Ishikawa (cell line): ENCODE results near the gene IFNL4.

Experiments used
- EP300 ChIP-seq: IDR thresholded peaks from 2 replicates; pipeline ENCODE4 v1.6.1; 2012; ENCODE audit warnings: borderline replicate concordance
- FOXM1 ChIP-seq: IDR thresholded peaks from 2 replicates; pipeline ENCODE4 v1.6.1; 2012; ENCODE audit warnings: low read depth, borderline replicate concordance
- RAD21 ChIP-seq: IDR thresholded peaks from 2 replicates; pipeline ENCODE4 v1.6.1; 2012; ENCODE audit warnings: low read depth
- TAF1 ChIP-seq: IDR thresholded peaks from 2 replicates; pipeline ENCODE4 v1.6.1; 2012; ENCODE audit warnings: low read depth, mild to moderate bottlenecking
- YY1 ChIP-seq: IDR thresholded peaks from 2 replicates; pipeline ENCODE4 v1.6.1; 2012; ENCODE audit warnings: low read depth
- ZBTB7A ChIP-seq: IDR thresholded peaks from 2 replicates; pipeline ENCODE4 v1.6.1; 2012; ENCODE audit warnings: low read depth
- TF ChIP-seq, protein P1 (sequence below): IDR thresholded peaks from 2 replicates; pipeline ENCODE4 v1.6.1; 2012; ENCODE audit warnings: low read depth, mild to moderate bottlenecking
- TF ChIP-seq, protein P2 (sequence below): IDR thresholded peaks from 2 replicates; pipeline ENCODE4 v1.6.1; 2012

DNA sequence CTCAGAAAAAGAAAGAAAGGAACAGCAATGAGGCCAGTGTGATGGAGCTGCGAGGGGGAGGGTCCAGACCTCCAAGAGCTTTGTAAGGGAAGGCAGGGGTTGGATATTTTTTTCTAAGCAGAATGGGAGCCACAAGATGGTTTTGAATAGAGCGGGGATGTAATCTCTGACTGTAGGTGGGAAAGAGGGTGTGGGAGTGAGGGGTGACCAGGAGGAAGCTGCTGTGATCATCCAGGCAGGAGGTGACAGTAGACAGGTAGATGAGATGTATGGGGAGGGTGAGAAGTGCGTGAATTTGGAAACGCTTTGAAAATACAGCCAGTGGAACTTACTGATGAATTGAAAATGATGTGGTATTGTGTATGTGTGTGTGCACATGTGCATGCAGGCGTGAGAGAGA lies 26.9 kb upstream of the IFNL4 start:
- TF ChIP-seq RAD21 (no peak), YY1 (no peak), TAF1 (no peak), ZBTB7A (no peak), EP300 (no peak), FOXM1 (no peak)
- TF ChIP-seq, protein P1, sequence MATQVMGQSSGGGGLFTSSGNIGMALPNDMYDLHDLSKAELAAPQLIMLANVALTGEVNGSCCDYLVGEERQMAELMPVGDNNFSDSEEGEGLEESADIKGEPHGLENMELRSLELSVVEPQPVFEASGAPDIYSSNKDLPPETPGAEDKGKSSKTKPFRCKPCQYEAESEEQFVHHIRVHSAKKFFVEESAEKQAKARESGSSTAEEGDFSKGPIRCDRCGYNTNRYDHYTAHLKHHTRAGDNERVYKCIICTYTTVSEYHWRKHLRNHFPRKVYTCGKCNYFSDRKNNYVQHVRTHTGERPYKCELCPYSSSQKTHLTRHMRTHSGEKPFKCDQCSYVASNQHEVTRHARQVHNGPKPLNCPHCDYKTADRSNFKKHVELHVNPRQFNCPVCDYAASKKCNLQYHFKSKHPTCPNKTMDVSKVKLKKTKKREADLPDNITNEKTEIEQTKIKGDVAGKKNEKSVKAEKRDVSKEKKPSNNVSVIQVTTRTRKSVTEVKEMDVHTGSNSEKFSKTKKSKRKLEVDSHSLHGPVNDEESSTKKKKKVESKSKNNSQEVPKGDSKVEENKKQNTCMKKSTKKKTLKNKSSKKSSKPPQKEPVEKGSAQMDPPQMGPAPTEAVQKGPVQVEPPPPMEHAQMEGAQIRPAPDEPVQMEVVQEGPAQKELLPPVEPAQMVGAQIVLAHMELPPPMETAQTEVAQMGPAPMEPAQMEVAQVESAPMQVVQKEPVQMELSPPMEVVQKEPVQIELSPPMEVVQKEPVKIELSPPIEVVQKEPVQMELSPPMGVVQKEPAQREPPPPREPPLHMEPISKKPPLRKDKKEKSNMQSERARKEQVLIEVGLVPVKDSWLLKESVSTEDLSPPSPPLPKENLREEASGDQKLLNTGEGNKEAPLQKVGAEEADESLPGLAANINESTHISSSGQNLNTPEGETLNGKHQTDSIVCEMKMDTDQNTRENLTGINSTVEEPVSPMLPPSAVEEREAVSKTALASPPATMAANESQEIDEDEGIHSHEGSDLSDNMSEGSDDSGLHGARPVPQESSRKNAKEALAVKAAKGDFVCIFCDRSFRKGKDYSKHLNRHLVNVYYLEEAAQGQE: no peak
- TF ChIP-seq, protein P2, sequence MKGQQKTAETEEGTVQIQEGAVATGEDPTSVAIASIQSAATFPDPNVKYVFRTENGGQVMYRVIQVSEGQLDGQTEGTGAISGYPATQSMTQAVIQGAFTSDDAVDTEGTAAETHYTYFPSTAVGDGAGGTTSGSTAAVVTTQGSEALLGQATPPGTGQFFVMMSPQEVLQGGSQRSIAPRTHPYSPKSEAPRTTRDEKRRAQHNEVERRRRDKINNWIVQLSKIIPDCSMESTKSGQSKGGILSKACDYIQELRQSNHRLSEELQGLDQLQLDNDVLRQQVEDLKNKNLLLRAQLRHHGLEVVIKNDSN: no peak
